WTC11 (cell line): ENCODE results near the gene PRSS57.

ENCODE experiments used
- ATF2 ChIP-seq: sonication (generic); formaldehyde crosslinking; IDR thresholded peaks from 2 replicates; pipeline ENCODE4 v1.8.1; 2022; ENCODE audit warnings: low read depth, missing genetic modification reagents, borderline replicate concordance
- ATF6 ChIP-seq: sonication (generic); formaldehyde crosslinking; IDR thresholded peaks from 2 replicates; pipeline ENCODE4 v1.8.1; 2023; ENCODE audit warnings: mild to moderate bottlenecking, missing genetic modification reagents
- CTCF ChIP-seq: fragments of 200-600 bp; IDR thresholded peaks from 2 replicates; pipeline ENCODE4 v1.8.0; 2022; ENCODE audit warnings: antibody characterized with exemption
- FOXP1 ChIP-seq: sonication (generic); formaldehyde crosslinking; IDR thresholded peaks from 2 replicates; pipeline ENCODE4 v1.8.0; 2022; ENCODE audit warnings: missing genetic modification reagents, mild to moderate bottlenecking, moderate library complexity, borderline replicate concordance
- GABPB1 ChIP-seq: sonication (generic); formaldehyde crosslinking; IDR thresholded peaks from 2 replicates; pipeline ENCODE4 v1.8.1; 2023; ENCODE audit warnings: mild to moderate bottlenecking, missing genetic modification reagents
- JUN ChIP-seq: sonication (generic); formaldehyde crosslinking; IDR thresholded peaks from 2 replicates; pipeline ENCODE4 v1.8.0; 2023; ENCODE audit warnings: mild to moderate bottlenecking, missing genetic modification reagents
- NR1H2 ChIP-seq: sonication (generic); formaldehyde crosslinking; IDR thresholded peaks from 2 replicates; pipeline ENCODE4 v1.9.0; 2021; ENCODE audit warnings: mild to moderate bottlenecking, moderate library complexity, missing genetic modification reagents
- ZNF317 ChIP-seq: sonication (generic); formaldehyde crosslinking; IDR thresholded peaks from 2 replicates; pipeline ENCODE4 v1.8.1; 2023; ENCODE audit warnings: low read depth, mild to moderate bottlenecking, moderate library complexity, missing genetic modification reagents, borderline replicate concordance

GRCh38 chr19:719636-720344 is 24.5 kb upstream of the PRSS57 start:
- TF ChIP-seq CTCF, result no peak
- TF ChIP-seq ATF6 (CRISPR knock-in tag), result no peak
- TF ChIP-seq FOXP1 (CRISPR knock-in tag), result no peak
- no peak for TF ChIP-seq ZNF317 (CRISPR knock-in tag)
- TF ChIP-seq GABPB1 (CRISPR knock-in tag), result no peak
- no peak for TF ChIP-seq JUN
- TF ChIP-seq NR1H2, result no peak
- no peak for TF ChIP-seq ATF2 (CRISPR knock-in tag)
